PC-3 (cell line): ENCODE measurements around the gene PLOD3. TPM values are rescaled to one million over a fixed set of nuclear protein-coding genes. Genes with fewer than 3 reads are reported as not detected.

ENCODE experiments used
- ATAC-seq: fragments of 200-7000 bp; cut with Tn5 transposase; 2 replicates; pipeline ENCODE4 v1.9.1; 2020; ENCODE audit warnings: mild to moderate bottlenecking, moderate library complexity
- BruUV-seq: library from RNA; stranded (reverse); fragments of 400-500 nt; replicated peaks from 2 replicates; lab custom pipeline; 2021; lab: Mats Ljungman, UMichigan
- CTCF ChIA-PET: fragments of 300-600 bp; sonication (Branson Sonifier 250); formaldehyde crosslinking; loops from one replicate; lab custom pipeline; 2022; ENCODE audit warnings: antibody characterized with exemption; lab: Charles Lee
- POLR2A ChIA-PET: fragments of 300-600 bp; sonication (Branson Sonifier 250); formaldehyde crosslinking; loops from one replicate; lab custom pipeline; 2022; ENCODE audit warnings: antibody characterized with exemption; ENCODE audit not compliant: unreplicated experiment; lab: Charles Lee
- DNase-seq: peaks from one replicate; pipeline ENCODE4 v3.0.0-alpha.2; 2015
- H2AFZ ChIP-seq: fragments of 300-600 bp; sonication (generic); 2 replicates; pipeline ENCODE4 v1.6.0; 2016; ENCODE audit warnings: antibody characterized with exemption, low read length
- H3F3A ChIP-seq: fragments of 300-600 bp; sonication (generic); one replicate; pipeline ENCODE4 v1.6.0; 2017; ENCODE audit warnings: antibody characterized with exemption, low read length, control low read depth, mild to moderate bottlenecking; ENCODE audit not compliant: unreplicated experiment
- H3K27ac ChIP-seq: fragments of 300-600 bp; sonication (generic); 2 replicates; pipeline ENCODE4 v1.5.1; 2016; ENCODE audit warnings: mild to moderate bottlenecking, low read length
- H3K27me3 ChIP-seq: fragments of 300-600 bp; sonication (generic); 2 replicates; pipeline ENCODE4 v1.6.1; 2016; ENCODE audit warnings: low read length, mixed read lengths
- H3K36me3 ChIP-seq: fragments of 300-600 bp; sonication (generic); 2 replicates; pipeline ENCODE4 v1.6.1; 2016; ENCODE audit warnings: low read depth, mixed run types, low read length, mixed read lengths
- H3K4me1 ChIP-seq: fragments of 300-600 bp; sonication (generic); 2 replicates; pipeline ENCODE4 v1.5.1; 2016; ENCODE audit warnings: low read length; ENCODE audit not compliant: insufficient read depth
- H3K4me2 ChIP-seq: fragments of 300-600 bp; sonication (generic); 2 replicates; pipeline ENCODE4 v1.6.0; 2016; ENCODE audit warnings: low read length
- H3K4me3 ChIP-seq: fragments of 300-600 bp; sonication (generic); 2 replicates; pipeline ENCODE4 v1.5.1; 2016; ENCODE audit warnings: mild to moderate bottlenecking, low read length, mixed read lengths
- H3K79me2 ChIP-seq: fragments of 300-600 bp; sonication (generic); 2 replicates; pipeline ENCODE4 v1.6.1; 2017; ENCODE audit warnings: low read length, mixed read lengths
- H3K9ac ChIP-seq: fragments of 300-600 bp; sonication (generic); 2 replicates; pipeline ENCODE4 v1.6.0; 2016; ENCODE audit warnings: mild to moderate bottlenecking, low read length
- H3K9me2 ChIP-seq: fragments of 300-600 bp; sonication (generic); replicated peaks from 2 replicates; pipeline ENCODE4 v1.6.1; 2016; ENCODE audit warnings: mixed run types, low read length, mixed read lengths
- H3K9me3 ChIP-seq: fragments of 300-600 bp; sonication (generic); 2 replicates; pipeline ENCODE4 v1.6.1; 2016; ENCODE audit warnings: low read length, mixed read lengths
- H4K20me1 ChIP-seq: fragments of 300-600 bp; sonication (generic); 2 replicates; pipeline ENCODE4 v1.6.1; 2016; ENCODE audit warnings: low read length, mixed read lengths
- EZH2 ChIP-seq: fragments of 300-600 bp; sonication (generic); IDR thresholded peaks from one replicate; pipeline ENCODE4 v1.6.1; 2017; ENCODE audit warnings: antibody characterized with exemption, mild to moderate bottlenecking, low read length; ENCODE audit not compliant: unreplicated experiment
- EZH2phosphoT487 ChIP-seq: fragments of 300-600 bp; sonication (generic); IDR thresholded peaks from 2 replicates; pipeline ENCODE4 v1.6.1; 2018; ENCODE audit warnings: mild to moderate bottlenecking, antibody characterized with exemption, low read length, borderline replicate concordance
- intact Hi-C: fragments of 100-400 bp; cut with micrococcal nuclease; formaldehyde crosslinking; loops from 2 replicates; pipeline ENCODE4 v1.9.0; 2023
- total RNA-seq: library from RNA; depleted of rRNA; stranded (reverse); fragments of >200 nt; gene quantifications from 2 replicates; pipeline ENCODE4 v1.2.3, GENCODE V29; 2014
- TF ChIP-seq, protein P1 (sequence below): fragments of 300-600 bp; sonication (generic); conservative IDR thresholded peaks from 2 replicates; pipeline ENCODE4 v1.5.1; 2017; ENCODE audit warnings: antibody characterized with exemption, low read depth, mild to moderate bottlenecking, low read length

Gene PLOD3
- total RNA-seq, 1 experiment from 2014 or later: 66.6 TPM

- H3K27me3 ChIP-seq: no peaks in the 10 kb centered on the region
- intact Hi-C loops: no loop called here
- H3K4me1 ChIP-seq: peaks cover 8% of the 10 kb centered on the region; the same call in 1 of the 2 replicates
- TF ChIP-seq EZH2phosphoT487: no peak
- TF ChIP-seq, protein P1, sequence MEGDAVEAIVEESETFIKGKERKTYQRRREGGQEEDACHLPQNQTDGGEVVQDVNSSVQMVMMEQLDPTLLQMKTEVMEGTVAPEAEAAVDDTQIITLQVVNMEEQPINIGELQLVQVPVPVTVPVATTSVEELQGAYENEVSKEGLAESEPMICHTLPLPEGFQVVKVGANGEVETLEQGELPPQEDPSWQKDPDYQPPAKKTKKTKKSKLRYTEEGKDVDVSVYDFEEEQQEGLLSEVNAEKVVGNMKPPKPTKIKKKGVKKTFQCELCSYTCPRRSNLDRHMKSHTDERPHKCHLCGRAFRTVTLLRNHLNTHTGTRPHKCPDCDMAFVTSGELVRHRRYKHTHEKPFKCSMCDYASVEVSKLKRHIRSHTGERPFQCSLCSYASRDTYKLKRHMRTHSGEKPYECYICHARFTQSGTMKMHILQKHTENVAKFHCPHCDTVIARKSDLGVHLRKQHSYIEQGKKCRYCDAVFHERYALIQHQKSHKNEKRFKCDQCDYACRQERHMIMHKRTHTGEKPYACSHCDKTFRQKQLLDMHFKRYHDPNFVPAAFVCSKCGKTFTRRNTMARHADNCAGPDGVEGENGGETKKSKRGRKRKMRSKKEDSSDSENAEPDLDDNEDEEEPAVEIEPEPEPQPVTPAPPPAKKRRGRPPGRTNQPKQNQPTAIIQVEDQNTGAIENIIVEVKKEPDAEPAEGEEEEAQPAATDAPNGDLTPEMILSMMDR: no peak
- no peak for TF ChIP-seq EZH2
- H3K79me2 ChIP-seq: no peaks in the 10 kb centered on the region
- ChIA-PET POLR2A (no interaction called here), CTCF (interaction anchor here (0.6 kb wide), 1 partner anchor 71 kb away, joined by 3 read pairs; no protein-coding TSS in a partner anchor)
- no peak overlapping the region for H3K4me2 ChIP-seq
- H3K4me3 ChIP-seq: no peak overlapping the region
- ATAC-seq (no peak), DNase-seq (no peak)
- H4K20me1 ChIP-seq: no peaks in the 10 kb centered on the region
- no peaks in the 10 kb centered on the region for H3K9me2 ChIP-seq
- H3F3A ChIP-seq: no peaks in the 10 kb centered on the region
- H2AFZ ChIP-seq: no peak overlapping the region
- no peak overlapping the region for H3K27ac ChIP-seq
- no TSS peak for BruUV-seq
- no peaks in the 10 kb centered on the region for H3K36me3 ChIP-seq
- no peaks in the 10 kb centered on the region for H3K9me3 ChIP-seq
- no peak overlapping the region for H3K9ac ChIP-seq
These were observed 19.0 kb upstream of the PLOD3 start for GRCh38 chr7:101236292-101236835.

GRCh38 chr7:101235522-101235921, 18.1 kb upstream of the PLOD3 start:
- no peaks in the 10 kb centered on the region for H3F3A ChIP-seq
- H3K27me3 ChIP-seq: no peaks in the 10 kb centered on the region
- no peak overlapping the region for H3K4me2 ChIP-seq
- no peak overlapping the region for H3K4me3 ChIP-seq
- no peak overlapping the region for H2AFZ ChIP-seq
- ChIA-PET CTCF (no interaction called here), POLR2A (no interaction called here)
- no peaks in the 10 kb centered on the region for H3K36me3 ChIP-seq
- H3K27ac ChIP-seq: no peak overlapping the region
- no peaks in the 10 kb centered on the region for H3K9me2 ChIP-seq
- ATAC-seq (no peak), DNase-seq (no peak)
- BruUV-seq: no TSS peak
- H4K20me1 ChIP-seq: no peaks in the 10 kb centered on the region
- H3K9ac ChIP-seq: no peak overlapping the region
- no peaks in the 10 kb centered on the region for H3K9me3 ChIP-seq
- TF ChIP-seq, protein P1: no peak
- TF ChIP-seq EZH2phosphoT487 (no peak), EZH2 (no peak)
- no peaks in the 10 kb centered on the region for H3K79me2 ChIP-seq
- H3K4me1 ChIP-seq: peaks cover 8% of the 10 kb centered on the region; the same call in 1 of the 2 replicates
- intact Hi-C loops: no loop called here

- CTCF ChIA-PET: interaction anchor here (0.6 kb wide), 1 partner anchor 16 kb away, joined by 3 read pairs; no protein-coding TSS in a partner anchor
- no peak for TF ChIP-seq EZH2phosphoT487
- TF ChIP-seq EZH2: no peak
- TF ChIP-seq, protein P1: peak; percentile 39; the same call in 1 of the 2 replicates
- BruUV-seq: no TSS peak
- Histone ChIP-seq H3K4me2 (no peak overlapping the region), H3F3A (no peaks in the 10 kb centered on the region), H3K27ac (no peak overlapping the region), H3K4me3 (no peak overlapping the region), H3K9ac (no peak overlapping the region), H3K9me2 (no peaks in the 10 kb centered on the region), H3K4me1 (peaks cover 8% of the 10 kb centered on the region; the same call in 1 of the 2 replicates), H4K20me1 (no peaks in the 10 kb centered on the region), H2AFZ (no peak overlapping the region), H3K9me3 (no peaks in the 10 kb centered on the region), H3K27me3 (no peaks in the 10 kb centered on the region), H3K79me2 (no peaks in the 10 kb centered on the region), H3K36me3 (no peaks in the 10 kb centered on the region)
- POLR2A ChIA-PET: no interaction called here
- ATAC-seq (no peak), DNase-seq (no peak)
- intact Hi-C loops: no loop called here
These were observed 17.7 kb upstream of the PLOD3 start for GRCh38 chr7:101235050-101235449.
